Measurements from ENCODE around the gene NLRC4. TPM values are rescaled to one million over a fixed set of nuclear protein-coding genes. Genes with fewer than 3 reads are reported as not detected.

The NLRC4 gene
- polyA plus RNA-seq, 1 donor from 2014 or later = not detected

GRCh38 chr2:32237488-32237887 is 27.2 kb downstream of the NLRC4 start:
- H3K27ac ChIP-seq (ENCODE audit: low read length) = no peak overlapping the region
- TF ChIP-seq TAF1 (IDR thresholded peaks at IDR 0.05; ENCODE audit: low read depth) = no peak
- TF ChIP-seq SMC3 (conservative IDR thresholded peaks at IDR 0.05; ENCODE audit: poor library complexity) = no peak
- no peak for TF ChIP-seq REST (IDR thresholded peaks at IDR 0.05; ENCODE audit: borderline replicate concordance)
- TF ChIP-seq EP300 (conservative IDR thresholded peaks at IDR 0.05; ENCODE audit: poor library complexity, severe bottlenecking) = no peak
- no peak for TF ChIP-seq CTCF (IDR thresholded peaks at IDR 0.05; ENCODE audit: poor library complexity, severe bottlenecking)
- no peak overlapping the region for H2AFZ ChIP-seq (ENCODE audit: low read depth, low read length)

GRCh38 chr2:32235315-32235714 is 29.4 kb downstream of the NLRC4 start:
- H3K9ac ChIP-seq (ENCODE audit: low read length) = no peak overlapping the region
- no peak overlapping the region for H3K4me3 ChIP-seq (ENCODE audit: low read length)
- H3F3A ChIP-seq (ENCODE audit: insufficient read depth, low read length, poor library complexity, severe bottlenecking) = no peaks in the 10 kb centered on the region
- no peaks in the 10 kb centered on the region for H3K36me3 ChIP-seq (ENCODE audit: insufficient read depth, low read length)
- H3K27ac ChIP-seq (ENCODE audit: low read length) = no peak overlapping the region
- TF ChIP-seq EP300 (conservative IDR thresholded peaks at IDR 0.05; ENCODE audit: poor library complexity, severe bottlenecking) (no peak), SMC3 (conservative IDR thresholded peaks at IDR 0.05; ENCODE audit: poor library complexity) (no peak), REST (IDR thresholded peaks at IDR 0.05; ENCODE audit: borderline replicate concordance) (no peak), MXI1 (conservative IDR thresholded peaks at IDR 0.05; ENCODE audit: poor library complexity, severe bottlenecking) (no peak), CTCF (IDR thresholded peaks at IDR 0.05; ENCODE audit: poor library complexity, severe bottlenecking) (no peak), POLR2AphosphoS5 (IDR thresholded peaks at IDR 0.05) (no peak), EZH2 (IDR thresholded peaks at IDR 0.05; ENCODE audit: borderline replicate concordance, insufficient read depth, low read length, poor library complexity, severe bottlenecking) (no peak), TAF1 (IDR thresholded peaks at IDR 0.05; ENCODE audit: low read depth) (no peak), RAD21 (conservative IDR thresholded peaks at IDR 0.05) (no peak)
- no peaks in the 10 kb centered on the region for H3K27me3 ChIP-seq (ENCODE audit: insufficient read depth, low read depth, low read length)
- no peak overlapping the region for H3K4me2 ChIP-seq (ENCODE audit: low read length)
- no peak overlapping the region for H2AFZ ChIP-seq (ENCODE audit: low read depth, low read length)
- no peaks in the 10 kb centered on the region for H3K9me2 ChIP-seq (ENCODE audit: insufficient read depth, low read length)
- no peaks in the 10 kb centered on the region for H3K9me3 ChIP-seq (ENCODE audit: low read length)
- H4K20me1 ChIP-seq (ENCODE audit: insufficient read depth) = no peaks in the 10 kb centered on the region
- no peaks in the 10 kb centered on the region for H3K79me2 ChIP-seq (replicated peaks; ENCODE audit: insufficient read depth, low read length)

More at GRCh38 chr2:32237488-32237887, 27.2 kb downstream of the NLRC4 start:
- no peaks in the 10 kb centered on the region for H4K20me1 ChIP-seq (ENCODE audit: insufficient read depth)
- H3K79me2 ChIP-seq (replicated peaks; ENCODE audit: insufficient read depth, low read length) = no peaks in the 10 kb centered on the region
- H3K4me2 ChIP-seq (ENCODE audit: low read length) = no peak overlapping the region
- no peak overlapping the region for H3K4me3 ChIP-seq (ENCODE audit: low read length)
- H3K9me2 ChIP-seq (ENCODE audit: insufficient read depth, low read length) = no peaks in the 10 kb centered on the region
- H3K36me3 ChIP-seq (ENCODE audit: insufficient read depth, low read length) = no peaks in the 10 kb centered on the region
- no peaks in the 10 kb centered on the region for H3K27me3 ChIP-seq (ENCODE audit: insufficient read depth, low read depth, low read length)
- H3K9me3 ChIP-seq (ENCODE audit: low read length) = no peaks in the 10 kb centered on the region
- H3F3A ChIP-seq (ENCODE audit: insufficient read depth, low read length, poor library complexity, severe bottlenecking) = no peaks in the 10 kb centered on the region
- no peak overlapping the region for H3K9ac ChIP-seq (ENCODE audit: low read length)

Data from neural cell (in vitro differentiated cells).